Muscle of back (tissue), 11 donors: ENCODE measurements around the gene LGI1. TPM values are rescaled to one million over a fixed set of nuclear protein-coding genes. Genes with fewer than 3 reads are reported as not detected.
A peak's percentile ranks its signal among the peaks of the same experiment; 100 is the strongest.

Source experiments
- DNase-seq, 3 donors: peaks; one replicate each; pipeline versions ENCODE4 v3.0.0 to v3.0.0-alpha.2; 2013
- polyA plus RNA-seq, 10 donors: library from polyadenylated mRNA; unstranded; fragments of 120-200 nt; gene quantifications; one replicate each; pipeline ENCODE4 v1.2.1, GENCODE V29; 2013; ENCODE audit not compliant: insufficient read length in 10 of 10

The LGI1 gene
- polyA plus RNA-seq, 10 donors: 20.5 to 55.2 (median 32.9) TPM

DNA sequence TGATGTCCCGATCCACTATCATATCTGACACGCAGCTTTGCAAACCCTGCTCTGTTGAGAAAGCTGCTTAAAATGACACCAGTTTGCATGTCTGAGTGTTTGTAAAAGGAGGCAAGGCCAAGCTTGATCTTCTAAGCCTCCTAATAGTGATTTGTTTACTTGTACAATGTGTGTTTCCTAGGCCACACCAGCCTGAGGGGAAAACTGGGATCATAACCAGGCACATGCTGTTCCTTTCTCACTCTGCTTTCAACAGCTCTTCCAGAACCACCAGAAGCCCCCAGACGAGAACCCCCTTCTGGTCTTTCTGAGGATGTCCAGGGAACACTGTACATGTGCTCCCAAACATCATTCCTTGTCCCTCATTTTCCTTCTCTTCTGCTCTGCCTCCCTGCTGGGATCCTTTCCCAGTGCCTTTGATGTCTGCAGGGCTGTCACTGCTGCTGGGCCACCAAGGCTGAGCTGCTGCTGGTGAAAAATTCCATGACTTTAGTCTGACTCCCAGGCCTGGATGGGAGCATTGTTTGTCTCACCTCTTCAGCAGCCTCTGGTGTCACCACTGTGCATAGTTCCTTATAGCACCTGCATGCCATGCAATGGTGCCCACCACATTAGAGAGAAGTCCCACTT is 4.0 kb upstream of the LGI1 start:
- peak in 1 of 3 donors; percentile 67 for DNase-seq

DNA sequence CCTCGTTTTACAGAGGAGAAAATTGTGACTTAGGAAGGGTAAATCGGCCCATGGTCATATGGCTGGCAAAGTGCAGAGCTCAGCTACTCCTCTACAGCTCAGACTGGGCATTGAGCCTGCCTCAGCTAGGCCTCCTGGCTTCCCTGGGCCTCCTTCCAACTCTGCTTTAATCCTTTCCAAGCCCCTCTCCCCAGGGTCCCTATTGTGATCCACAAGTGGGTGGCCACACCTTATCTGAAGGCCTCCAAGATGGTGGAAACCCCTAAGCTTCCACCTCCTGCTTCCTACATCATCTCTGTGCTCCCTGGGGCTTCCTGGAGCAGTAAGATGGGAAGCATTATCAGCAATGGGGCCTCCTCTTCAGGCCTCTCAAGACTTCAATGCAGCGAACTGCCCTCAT is 3.0 kb upstream of the LGI1 start:
- DNase-seq: no peak

DNA sequence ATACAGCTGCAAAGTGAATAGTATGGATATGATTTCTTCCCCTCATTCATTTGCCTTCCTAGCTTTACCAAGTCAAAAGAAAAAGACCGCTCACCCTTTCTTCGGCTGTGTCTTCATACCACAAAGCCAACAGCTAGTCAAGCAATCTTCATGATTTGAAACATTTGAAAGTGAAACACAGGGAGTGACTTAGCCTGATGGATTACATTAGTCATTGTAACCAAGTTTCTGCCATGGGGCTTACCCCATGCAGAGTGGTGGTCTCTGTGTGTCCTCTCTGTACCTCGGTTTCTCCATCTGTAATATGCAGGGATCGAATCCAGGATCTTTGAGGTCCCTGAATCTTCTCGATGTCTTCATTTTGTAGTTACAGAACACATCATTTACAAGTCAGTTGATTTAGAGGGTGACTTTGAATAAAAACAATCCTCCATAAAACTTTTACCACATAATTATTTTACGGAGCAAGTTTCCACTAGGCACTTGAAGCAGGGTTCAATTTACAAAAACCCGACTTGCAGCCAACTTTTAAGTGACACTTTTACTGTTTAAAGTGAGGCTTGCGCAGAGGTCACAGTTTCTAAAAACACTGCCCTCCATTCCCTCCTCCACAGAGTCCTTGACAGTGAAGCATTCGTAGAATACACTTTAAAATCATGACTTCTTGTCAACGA is 2.2 kb upstream of the LGI1 start:
- DNase-seq: no peak

DNA sequence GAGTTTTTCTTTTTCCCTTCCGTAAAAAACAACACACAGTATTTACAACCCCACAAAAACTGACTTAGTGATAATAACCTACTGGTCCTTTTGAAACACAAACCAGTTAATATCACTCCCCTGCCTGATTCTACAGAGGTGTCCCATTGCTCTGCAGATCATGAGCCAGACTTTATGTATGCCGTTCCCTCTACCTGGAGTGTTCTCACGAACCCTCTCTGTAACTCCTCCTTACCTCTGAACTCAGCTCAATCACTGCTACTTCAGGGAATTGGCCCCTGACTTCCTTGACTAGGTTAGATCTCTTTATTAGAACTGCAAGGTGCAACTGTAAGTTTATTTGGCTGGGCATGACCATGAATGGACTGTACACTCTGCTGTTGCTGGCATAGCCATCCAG is 1.6 kb upstream of the LGI1 start:
- no peak for DNase-seq

DNA sequence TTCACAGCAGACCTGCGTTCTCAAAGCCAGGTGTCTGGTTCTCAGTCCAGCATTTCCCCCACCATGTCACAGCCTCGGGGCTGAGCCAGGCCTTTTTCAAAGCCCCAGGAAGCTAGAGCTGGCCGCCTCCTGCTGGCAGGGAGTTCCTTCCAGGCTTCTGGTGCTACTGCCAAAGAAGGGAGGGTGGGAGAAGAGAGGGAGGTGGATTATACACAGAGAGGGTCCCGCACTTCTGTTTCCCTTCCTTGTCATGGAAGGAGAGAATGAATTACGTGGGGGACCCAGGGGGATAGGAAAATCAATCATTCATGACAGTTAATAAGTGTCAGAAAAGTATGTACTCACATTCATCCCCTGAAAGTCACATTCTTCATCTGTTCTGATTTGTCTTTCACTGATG is 600 bp upstream of the LGI1 start:
- DNase-seq: peak in 2 of 3 donors; percentile 39 to 64

DNA sequence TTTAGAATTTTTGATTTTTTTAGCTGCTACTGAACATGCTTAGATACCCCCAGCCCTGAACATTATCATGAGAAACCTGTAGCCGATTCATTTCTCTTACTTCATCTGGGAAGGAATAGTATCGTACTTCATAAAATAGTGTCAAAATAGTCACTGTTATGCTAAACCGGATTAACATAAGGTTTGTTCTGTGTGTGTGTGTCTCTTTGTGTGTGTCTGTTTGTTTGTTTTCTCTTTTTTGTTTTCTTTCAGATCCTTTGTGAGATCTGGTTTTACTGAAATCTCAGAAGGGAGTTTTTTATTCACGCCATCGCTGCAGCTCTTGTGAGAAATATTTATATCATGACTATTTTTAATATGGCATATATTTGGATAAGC is 761 bp downstream of the LGI1 start:
- no peak for DNase-seq

DNA sequence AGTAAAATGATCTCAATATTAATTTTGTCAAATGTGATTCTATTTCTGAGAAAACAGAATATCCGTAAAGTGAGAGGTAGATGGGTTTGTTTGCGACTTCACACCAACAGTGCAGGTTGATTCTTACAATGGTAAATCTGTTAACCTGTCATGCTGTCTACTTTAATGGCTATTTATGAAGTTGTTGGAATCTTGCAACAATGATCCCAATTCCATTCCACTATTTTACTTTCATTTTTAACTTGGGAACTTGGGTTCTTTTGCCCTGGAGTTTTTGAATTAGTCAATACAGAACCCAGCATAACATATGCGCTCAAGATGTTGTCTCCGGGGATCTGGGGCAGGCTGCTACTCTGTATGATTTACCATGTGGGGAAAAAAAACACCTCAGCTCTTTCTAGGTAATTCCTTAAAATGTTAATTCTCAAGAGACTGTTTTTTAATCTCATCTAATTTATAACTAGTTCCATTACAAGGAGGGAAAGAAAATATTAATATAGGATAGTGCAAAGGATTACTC is 1.2 kb downstream of the LGI1 start:
- no peak for DNase-seq

DNA sequence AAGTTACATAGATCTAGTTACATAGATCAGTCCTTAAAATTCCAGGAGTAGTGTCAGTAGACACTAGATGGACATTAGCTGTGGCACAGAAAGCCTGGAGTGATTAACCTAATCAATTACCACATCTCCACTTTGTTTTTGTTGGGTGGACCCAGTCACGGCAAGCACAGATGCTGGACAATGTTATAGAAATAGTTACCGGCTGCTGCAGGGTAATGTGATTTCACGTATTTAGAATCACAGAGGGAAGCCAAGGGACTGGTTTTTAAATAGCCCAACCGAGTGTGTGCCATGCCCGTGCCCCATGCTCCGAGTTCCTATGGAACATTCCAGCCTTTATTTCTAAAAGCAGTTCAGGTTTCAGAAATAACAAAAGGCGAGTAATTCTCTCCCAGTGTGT is 2.8 kb downstream of the LGI1 start:
- no peak for DNase-seq

DNA sequence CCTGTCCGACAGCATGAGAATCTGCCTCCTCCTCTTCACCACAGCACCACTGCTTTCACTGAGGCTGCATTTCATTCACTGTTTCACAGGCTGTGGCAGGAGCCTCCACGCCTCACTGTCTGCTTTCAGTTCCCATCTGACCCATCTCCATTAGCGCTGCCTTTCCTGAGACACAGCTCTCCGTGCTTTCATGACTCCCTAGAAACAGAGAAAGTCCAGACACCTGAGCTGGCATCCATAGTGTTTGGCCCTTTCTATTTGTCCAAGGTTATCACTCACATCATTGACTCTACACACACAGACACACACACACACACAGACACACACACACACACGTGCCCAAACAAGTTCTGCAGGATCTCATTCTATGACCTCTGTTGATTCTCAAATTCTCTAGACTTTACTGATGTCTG is 5.2 kb downstream of the LGI1 start:
- no peak for DNase-seq

DNA sequence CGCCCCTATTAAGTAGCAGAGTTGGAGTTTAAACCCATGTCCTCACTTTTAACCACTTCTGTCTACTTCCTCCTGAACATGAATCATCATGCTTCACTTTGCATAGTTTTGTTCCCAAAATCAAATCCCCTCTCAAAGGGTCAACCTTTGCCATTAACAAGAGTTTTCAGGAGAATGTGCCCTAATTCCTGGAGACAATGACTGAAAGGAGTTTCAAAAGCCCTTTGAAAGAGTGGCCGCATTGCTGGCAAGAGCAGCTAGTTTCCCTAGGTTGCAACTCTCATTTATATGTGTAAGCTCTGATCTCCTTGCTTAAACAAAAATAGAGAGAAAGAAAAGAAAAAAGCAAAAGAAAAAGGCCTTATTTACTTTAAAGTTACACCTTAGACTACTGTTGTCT is 9.2 kb downstream of the LGI1 start:
- DNase-seq: no peak

DNA sequence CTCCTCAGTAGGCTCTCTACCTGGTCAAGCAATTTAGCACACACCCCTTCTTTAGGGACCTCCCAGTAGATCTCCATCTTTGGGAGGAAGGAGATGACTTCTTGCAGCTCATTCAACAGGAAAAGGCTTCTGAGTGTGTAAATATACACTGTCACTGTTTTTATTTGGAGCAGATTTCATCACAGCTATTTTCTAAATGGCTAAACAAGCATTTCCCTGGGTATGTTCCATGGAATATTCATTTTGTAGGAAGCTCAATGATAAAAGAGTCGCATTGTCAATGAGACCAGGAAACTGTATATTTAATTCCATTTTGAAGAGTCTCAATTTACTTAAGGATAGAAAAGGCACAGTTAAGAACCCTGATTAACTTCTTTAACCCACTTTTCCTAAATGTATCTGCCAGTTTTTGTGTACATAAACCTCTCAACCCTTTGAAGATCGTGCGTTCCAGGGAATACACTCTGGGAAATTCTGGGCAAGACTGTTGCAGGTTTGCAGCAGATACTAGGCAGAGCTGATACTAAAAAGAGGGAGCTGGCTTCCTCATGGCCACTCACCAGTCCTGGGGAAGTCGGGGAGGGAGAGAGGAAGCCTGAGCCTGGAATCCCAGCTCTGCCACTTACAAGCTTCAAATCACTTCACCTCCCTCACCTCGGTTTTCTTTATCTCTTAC is 10.1 kb downstream of the LGI1 start:
- no peak for DNase-seq

DNA sequence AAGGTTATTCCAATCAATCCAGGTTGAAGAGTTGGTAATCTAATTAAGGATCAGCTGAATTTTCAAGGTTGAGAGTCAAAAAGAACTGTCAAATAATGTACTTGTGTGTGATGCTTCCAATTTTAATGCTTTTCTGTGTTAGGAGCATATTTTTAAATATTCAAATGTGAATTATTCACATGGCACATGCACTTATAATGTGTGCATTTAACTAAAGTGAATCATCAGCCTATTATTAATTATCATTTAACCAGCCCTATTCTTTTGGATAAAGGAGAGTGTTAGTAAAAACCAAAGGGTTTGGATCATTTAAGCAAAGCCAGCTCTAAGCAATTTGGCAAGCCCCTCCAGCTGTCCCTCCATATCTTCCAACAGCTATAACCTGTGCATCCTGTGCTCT is 11.2 kb downstream of the LGI1 start:
- DNase-seq: no peak

DNA sequence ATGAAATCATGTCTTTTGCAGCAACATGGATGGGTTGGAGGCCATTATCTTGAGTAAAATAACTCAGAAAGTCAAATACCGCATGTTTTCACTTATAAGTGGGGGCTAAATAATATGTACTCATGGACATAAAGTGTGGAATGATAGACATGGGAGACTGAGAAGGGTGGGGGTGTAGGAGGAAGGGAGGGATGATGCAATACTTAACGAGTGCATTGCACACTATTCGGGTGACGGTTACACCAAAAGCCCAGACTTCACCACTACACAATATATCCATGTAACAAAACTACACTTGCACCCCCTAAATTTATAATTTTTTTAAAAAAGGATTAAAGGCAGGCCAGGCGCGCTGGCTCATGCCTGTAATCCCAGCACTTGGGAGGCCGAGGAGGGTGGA is 13.6 kb downstream of the LGI1 start:
- no peak for DNase-seq

DNA sequence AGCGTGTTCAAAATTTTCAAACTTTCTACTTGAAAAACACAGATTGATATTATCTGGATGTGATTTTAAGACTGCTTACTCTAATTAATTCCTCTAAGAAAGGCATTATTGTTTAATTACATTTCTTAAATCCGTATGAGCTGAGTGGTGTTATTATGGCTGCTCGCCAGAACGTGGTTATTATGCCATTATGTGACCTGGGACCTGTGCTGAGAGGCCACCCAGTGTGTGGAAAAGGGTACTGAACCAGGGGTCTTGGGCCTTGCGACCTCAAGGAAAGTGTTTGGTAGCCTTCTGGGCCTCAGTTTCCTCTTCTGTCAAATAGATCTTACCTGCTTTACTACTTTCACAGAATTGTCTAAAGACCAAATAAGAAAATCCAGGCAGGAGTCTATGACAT is 15.4 kb downstream of the LGI1 start:
- DNase-seq: no peak

DNA sequence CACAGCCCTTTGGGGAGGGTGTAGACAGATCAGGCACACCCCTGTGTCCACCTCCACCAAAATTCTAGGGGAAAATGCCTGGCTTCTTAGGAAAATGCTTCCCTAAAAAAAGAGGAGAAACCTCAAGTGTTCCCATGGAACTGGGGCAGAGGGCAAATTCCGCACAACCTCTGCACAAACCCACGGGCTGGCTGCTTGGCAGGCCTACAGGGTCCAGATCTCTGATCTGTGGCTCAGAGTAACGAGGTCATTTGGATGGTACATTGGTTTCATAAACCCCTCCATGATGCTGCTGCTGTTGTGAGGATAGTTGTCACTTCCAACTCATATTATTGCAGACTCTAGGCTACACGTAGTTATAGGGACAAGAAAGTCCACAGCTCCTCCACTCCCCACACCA is 16.0 kb downstream of the LGI1 start:
- DNase-seq: no peak

DNA sequence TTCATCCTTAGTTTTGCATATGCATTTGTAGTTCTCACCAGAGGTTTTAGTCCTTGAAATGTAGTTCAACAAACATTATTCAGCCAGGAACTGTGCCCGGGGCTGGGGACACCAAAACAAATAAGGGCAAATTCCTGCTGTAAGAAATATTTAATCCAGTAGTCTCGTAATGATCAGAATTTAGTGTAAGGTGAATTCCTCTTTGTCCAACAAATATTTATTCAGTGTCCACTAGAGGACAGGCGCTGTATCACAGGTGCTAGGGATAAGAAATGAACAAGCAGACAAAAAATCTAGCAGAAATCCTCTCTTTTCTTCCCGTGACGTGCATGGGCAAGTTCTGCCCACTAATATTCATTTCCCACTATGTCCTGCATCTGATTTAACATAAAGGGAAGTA is 17.6 kb downstream of the LGI1 start:
- no peak for DNase-seq

DNA sequence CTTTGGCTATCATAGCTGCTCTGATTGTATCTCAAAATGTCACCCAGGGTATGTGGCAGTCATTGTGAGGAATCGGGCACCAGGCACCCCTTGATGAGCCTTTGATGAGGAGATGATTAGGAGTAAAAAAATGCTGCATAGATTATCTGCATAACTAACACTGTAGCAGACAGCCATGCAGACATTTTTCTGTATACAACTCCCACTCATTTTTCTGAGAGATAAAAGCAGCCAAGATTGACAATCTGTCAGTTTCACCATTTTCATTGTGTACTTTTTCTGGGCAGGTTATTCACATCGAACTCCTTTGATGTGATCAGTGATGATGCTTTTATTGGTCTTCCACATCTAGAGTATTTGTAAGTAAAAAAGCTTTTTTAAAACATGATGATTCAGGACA is 19.4 kb downstream of the LGI1 start:
- DNase-seq: no peak

DNA sequence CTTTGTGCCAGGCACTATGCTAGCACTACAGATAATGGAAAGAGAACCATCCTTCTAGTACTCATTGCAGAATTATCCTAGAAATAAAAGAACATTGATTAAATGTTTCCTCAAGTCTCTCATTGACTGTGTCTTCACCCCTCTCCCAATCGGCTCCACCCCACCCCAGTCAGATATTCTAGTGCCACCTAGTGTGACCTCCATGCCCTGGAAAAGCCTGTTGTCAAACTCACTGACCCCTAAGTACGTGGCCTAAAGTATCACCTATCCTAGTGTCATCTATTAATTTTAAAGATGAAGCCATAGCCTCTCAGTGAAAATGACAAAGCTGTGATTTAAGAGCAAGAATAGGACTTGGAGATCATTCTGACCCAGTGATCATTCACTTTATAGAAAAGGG is 26.3 kb downstream of the LGI1 start:
- DNase-seq: no peak

DNA sequence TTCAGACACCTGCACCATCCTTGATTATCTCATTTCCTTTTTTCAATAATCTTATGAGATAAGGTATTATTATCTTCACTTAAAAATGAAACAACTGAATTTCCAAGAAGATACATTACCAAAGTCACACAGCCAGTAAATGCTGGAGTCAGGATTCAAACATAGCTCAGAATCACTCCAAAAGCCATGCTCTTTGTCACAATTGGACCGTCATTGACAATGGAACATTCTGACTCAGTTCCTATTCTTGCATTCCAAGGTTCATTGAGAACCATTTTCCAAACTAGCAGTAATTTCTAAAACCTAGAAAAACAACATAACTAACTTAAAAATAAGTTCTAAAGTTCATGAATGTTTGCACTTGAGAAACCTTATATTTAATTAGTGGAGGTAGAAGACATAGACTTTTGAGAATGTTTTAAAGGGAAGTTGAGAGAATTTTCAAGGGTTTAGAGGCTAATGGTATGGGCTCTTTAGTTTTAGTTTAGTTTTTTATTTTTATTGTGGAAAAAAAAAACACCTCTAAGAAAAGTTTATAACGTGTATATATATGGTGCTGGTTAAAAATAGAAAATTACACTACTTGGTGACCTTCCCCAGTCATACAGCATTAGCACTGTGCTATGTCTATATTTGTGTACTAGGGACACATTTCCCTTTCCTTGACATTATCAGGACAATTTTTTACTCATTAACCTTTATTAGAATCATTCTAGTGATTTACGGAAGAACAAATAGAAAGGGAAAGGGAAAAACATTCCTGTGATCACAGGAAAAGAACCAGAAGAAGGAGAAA is 30.9 kb downstream of the LGI1 start:
- DNase-seq: no peak

DNA sequence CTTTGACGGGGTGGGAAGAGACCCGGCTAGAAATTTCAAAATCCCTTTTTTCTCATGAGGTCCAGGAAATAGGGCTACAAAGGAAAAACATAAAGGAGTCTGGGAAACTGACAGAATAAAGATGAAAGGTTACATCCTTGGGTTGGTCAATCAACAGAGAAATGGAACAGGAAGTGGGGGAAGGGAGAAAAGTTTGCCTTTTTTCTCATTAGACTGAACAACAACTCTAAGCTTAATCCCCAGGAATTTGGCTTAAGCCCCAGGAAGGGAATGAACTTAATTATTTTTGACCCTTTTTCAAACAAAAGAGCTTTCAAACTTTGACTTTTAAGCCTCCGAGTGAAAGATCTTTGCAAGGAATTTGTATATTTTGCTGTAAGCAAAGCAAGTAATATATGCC is 32.7 kb downstream of the LGI1 start:
- no peak for DNase-seq

DNA sequence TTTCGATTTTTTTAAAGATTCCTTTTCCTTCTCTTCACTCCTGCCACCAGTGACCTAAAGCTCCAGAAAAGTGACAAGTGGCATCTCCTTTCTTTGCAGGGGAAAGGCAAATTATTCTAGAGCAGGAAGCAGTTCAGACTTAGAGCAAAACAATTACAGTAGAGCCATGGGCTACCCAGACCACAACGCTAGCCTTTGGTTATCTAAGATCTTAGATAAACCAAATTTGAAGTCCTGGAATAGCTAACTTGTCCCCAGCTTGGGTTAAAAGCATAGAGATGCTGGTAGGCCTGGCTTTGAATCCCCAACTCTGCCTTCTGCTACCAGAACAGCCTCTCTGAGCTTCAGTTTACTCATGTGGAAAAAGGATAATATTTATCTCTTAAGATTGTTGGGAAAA is 38.4 kb downstream of the LGI1 start:
- no peak for DNase-seq

DNA sequence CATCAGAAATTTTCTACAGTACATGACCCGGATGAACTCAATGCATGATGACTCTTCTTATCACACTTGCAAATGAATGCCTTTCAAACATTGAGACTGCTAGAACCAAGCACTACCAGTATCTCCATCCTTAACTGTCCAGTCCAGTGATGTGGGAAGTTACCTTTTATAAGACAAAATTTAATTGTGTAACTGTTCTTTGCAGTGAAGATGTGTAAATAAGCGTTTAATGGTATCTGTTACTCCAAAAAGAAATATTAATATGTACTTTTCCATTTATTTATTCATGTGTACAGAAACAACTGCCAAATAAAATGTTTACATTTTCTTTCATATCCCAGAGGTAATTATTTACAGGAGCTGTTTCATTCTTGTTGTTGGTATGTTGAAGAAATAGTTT is 40.1 kb downstream of the LGI1 start:
- no peak for DNase-seq
